ENCODE data around the gene FAF1. TPM values are rescaled to one million over a fixed set of nuclear protein-coding genes. Genes with fewer than 3 reads are reported as not detected.

The FAF1 gene
- total and polyA plus RNA-seq, 2 donors (not counting 3 experiments of a cell fraction or from before 2014, with no cell fraction given), result 9.0 to 57.6 TPM

- BruUV-seq (replicated peaks), result no TSS peak
- DNase-seq (ENCODE audit: low read depth, low spot score), result no peak
- no peaks in the 10 kb centered on the region for H3K79me2 ChIP-seq (ENCODE audit: control insufficient read depth, insufficient read depth, low read length)
- POLR2A ChIA-PET, result no interaction called here
- TF ChIP-seq EZH2 (IDR thresholded peaks at IDR 0.05; ENCODE audit: borderline replicate concordance, low read depth, low read length, severe bottlenecking) (no peak), MYC (IDR thresholded peaks at IDR 0.05; ENCODE audit: low read depth, low read length) (no peak), POLR2AphosphoS5 (IDR thresholded peaks at IDR 0.05; ENCODE audit: insufficient read depth, low read depth, low read length) (no peak), JUN (IDR thresholded peaks at IDR 0.05; ENCODE audit: borderline replicate concordance, insufficient read depth, insufficient read length, low read depth) (no peak), GATA2 (IDR thresholded peaks at IDR 0.05; ENCODE audit: insufficient read depth, insufficient read length, low read depth, low read length) (no peak), FOS (IDR thresholded peaks at IDR 0.05; ENCODE audit: borderline replicate concordance, insufficient read depth, low read length) (no peak), POLR2A (IDR thresholded peaks at IDR 0.05; ENCODE audit: low read depth, low read length) (no peak)
- TF ChIP-seq, protein P1, sequence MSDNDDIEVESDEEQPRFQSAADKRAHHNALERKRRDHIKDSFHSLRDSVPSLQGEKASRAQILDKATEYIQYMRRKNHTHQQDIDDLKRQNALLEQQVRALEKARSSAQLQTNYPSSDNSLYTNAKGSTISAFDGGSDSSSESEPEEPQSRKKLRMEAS (IDR thresholded peaks at IDR 0.05; ENCODE audit: insufficient read depth, insufficient read length), result no peak
- H3K36me3 ChIP-seq (ENCODE audit: control insufficient read depth in 2 of 2, extremely low read depth in 1 of 2, insufficient read depth in 2 of 2, low read length in 2 of 2), result no peaks in the 10 kb centered on the region
- H3K4me2 ChIP-seq (ENCODE audit: insufficient read depth, low read length), result no peak overlapping the region
- no peaks in the 10 kb centered on the region for H3K9me3 ChIP-seq (replicated peaks; ENCODE audit: control insufficient read depth, insufficient read depth, low read length)
- intact Hi-C loops (cut with micrococcal nuclease), result no loop called here
- dilution Hi-C loops (cut with MboI; ENCODE audit: extremely low pct_ligation_motif_present, low sequenced_read_pairs), result no loop called here
- H3K27ac ChIP-seq (ENCODE audit: insufficient read depth, low read depth, low read length), result no peak overlapping the region
- H3K9ac ChIP-seq (replicated peaks; ENCODE audit: extremely low read depth, insufficient read depth, low read length), result no peak overlapping the region
- H4K20me1 ChIP-seq (replicated peaks; ENCODE audit: control insufficient read depth, extremely low read depth, insufficient read depth, low read length), result no peaks in the 10 kb centered on the region
- FAIRE-seq, result no peak
- H2AFZ ChIP-seq (ENCODE audit: low read depth, low read length), result no peak overlapping the region
- no peaks in the 10 kb centered on the region for H3K4me1 ChIP-seq (ENCODE audit: control insufficient read depth, extremely low read depth, insufficient read depth, low read length)
- CTCF ChIA-PET, result no interaction called here
- H3K4me3 ChIP-seq (replicated peaks in 1 of 3; ENCODE audit: insufficient read depth in 1 of 3, low read depth in 1 of 3, low read length in 3 of 3), result no peak overlapping the region
- no peaks in the 10 kb centered on the region for H3K27me3 ChIP-seq (ENCODE audit: control insufficient read depth in 2 of 2, insufficient read depth in 2 of 2, low read length in 2 of 2)
- no peaks in the 10 kb centered on the region for H3K9me1 ChIP-seq (replicated peaks; ENCODE audit: control insufficient read depth, extremely low read depth, insufficient read depth, low read length)
Observed at GRCh38 chr1:50707824-50708223, 252.2 kb downstream of the FAF1 start.

DNA sequence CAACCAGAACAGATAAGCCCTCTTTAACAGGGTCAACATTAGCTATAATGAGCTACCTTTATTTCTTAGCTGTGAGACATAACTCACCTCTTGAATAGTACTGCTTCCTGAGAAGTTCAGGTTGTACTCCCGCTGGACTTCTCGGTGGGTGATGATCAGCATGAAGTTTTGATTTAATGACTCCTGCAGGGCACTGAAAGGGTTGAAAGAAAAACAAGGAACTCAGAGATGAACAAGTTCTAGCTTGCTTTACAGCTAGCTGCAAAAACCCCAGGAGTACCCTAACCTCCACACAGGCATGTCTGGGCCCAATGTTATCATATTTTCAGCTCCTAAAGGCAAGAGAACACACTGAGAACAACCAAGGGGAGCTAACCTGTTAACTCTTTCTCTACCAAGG lies 254.4 kb downstream of the FAF1 start:
- H3K27ac ChIP-seq (ENCODE audit: insufficient read depth, low read depth, low read length), result no peak overlapping the region
- H3K4me3 ChIP-seq (replicated peaks in 1 of 3; ENCODE audit: insufficient read depth in 1 of 3, low read depth in 1 of 3, low read length in 3 of 3), result no peak overlapping the region
- dilution Hi-C loops (cut with MboI; ENCODE audit: extremely low pct_ligation_motif_present, low sequenced_read_pairs) (no loop called here), intact Hi-C loops (cut with micrococcal nuclease) (no loop called here)
- no peaks in the 10 kb centered on the region for H3K9me1 ChIP-seq (replicated peaks; ENCODE audit: control insufficient read depth, extremely low read depth, insufficient read depth, low read length)
- FAIRE-seq (no peak), DNase-seq (ENCODE audit: low read depth, low spot score) (no peak)
- ChIA-PET POLR2A (no interaction called here), CTCF (interaction anchor here (0.7 to 5.2 kb wide), 16 partner anchors 9 to 483 kb away, joined by 3 to 142 read pairs (median 7); no protein-coding TSS in a partner anchor)
- H3K79me2 ChIP-seq (ENCODE audit: control insufficient read depth, insufficient read depth, low read length), result no peaks in the 10 kb centered on the region
- no peak overlapping the region for H3K4me2 ChIP-seq (ENCODE audit: insufficient read depth, low read length)
- H3K27me3 ChIP-seq (ENCODE audit: control insufficient read depth in 2 of 2, insufficient read depth in 2 of 2, low read length in 2 of 2), result no peaks in the 10 kb centered on the region
- no peak overlapping the region for H2AFZ ChIP-seq (ENCODE audit: low read depth, low read length)
- TF ChIP-seq FOS (IDR thresholded peaks at IDR 0.05; ENCODE audit: borderline replicate concordance, insufficient read depth, low read length), result no peak
- TF ChIP-seq POLR2AphosphoS5 (IDR thresholded peaks at IDR 0.05; ENCODE audit: insufficient read depth, low read depth, low read length), result no peak
- TF ChIP-seq, protein P1 (IDR thresholded peaks at IDR 0.05; ENCODE audit: insufficient read depth, insufficient read length), result no peak
- no peak for TF ChIP-seq POLR2A (IDR thresholded peaks at IDR 0.05; ENCODE audit: low read depth, low read length)
- TF ChIP-seq EZH2 (IDR thresholded peaks at IDR 0.05; ENCODE audit: borderline replicate concordance, low read depth, low read length, severe bottlenecking), result no peak
- TF ChIP-seq GATA2 (IDR thresholded peaks at IDR 0.05; ENCODE audit: insufficient read depth, insufficient read length, low read depth, low read length), result no peak
- no peak for TF ChIP-seq JUN (IDR thresholded peaks at IDR 0.05; ENCODE audit: borderline replicate concordance, insufficient read depth, insufficient read length, low read depth)
- BruUV-seq (replicated peaks), result no TSS peak
- no peaks in the 10 kb centered on the region for H3K9me3 ChIP-seq (replicated peaks; ENCODE audit: control insufficient read depth, insufficient read depth, low read length)
- H3K4me1 ChIP-seq (ENCODE audit: control insufficient read depth, extremely low read depth, insufficient read depth, low read length), result no peaks in the 10 kb centered on the region
- H4K20me1 ChIP-seq (replicated peaks; ENCODE audit: control insufficient read depth, extremely low read depth, insufficient read depth, low read length), result no peaks in the 10 kb centered on the region
- H3K36me3 ChIP-seq (ENCODE audit: control insufficient read depth in 2 of 2, extremely low read depth in 1 of 2, insufficient read depth in 2 of 2, low read length in 2 of 2), result no peaks in the 10 kb centered on the region
- H3K9ac ChIP-seq (replicated peaks; ENCODE audit: extremely low read depth, insufficient read depth, low read length), result no peak overlapping the region
